Pulmonary artery endothelial cell (primary cell): ENCODE data around the gene PPP1CB. TPM values are rescaled to one million over a fixed set of nuclear protein-coding genes. Genes with fewer than 3 reads are reported as not detected.
"Not testable (repeated sequence)": the region's sequence is repeated elsewhere in the genome, so short reads cannot be mapped to it uniquely, and the experiment has no call there.

Experiments used
- DNase-seq: peaks from one replicate; pipeline ENCODE4 v3.0.0-alpha.2; 2011; ENCODE audit warnings: low read depth, low spot score
- total RNA-seq: library from RNA; depleted of rRNA; stranded (reverse); fragments of >200 nt; gene quantifications from 2 replicates; pipeline ENCODE4 v1.2.3, GENCODE V29; 2014

PPP1CB gene
- total RNA-seq, 1 donor from 2014 or later, result 169 TPM

GRCh38 chr2:28778392-28778791 is 26.8 kb downstream of the PPP1CB start:
- no peak for DNase-seq

DNA sequence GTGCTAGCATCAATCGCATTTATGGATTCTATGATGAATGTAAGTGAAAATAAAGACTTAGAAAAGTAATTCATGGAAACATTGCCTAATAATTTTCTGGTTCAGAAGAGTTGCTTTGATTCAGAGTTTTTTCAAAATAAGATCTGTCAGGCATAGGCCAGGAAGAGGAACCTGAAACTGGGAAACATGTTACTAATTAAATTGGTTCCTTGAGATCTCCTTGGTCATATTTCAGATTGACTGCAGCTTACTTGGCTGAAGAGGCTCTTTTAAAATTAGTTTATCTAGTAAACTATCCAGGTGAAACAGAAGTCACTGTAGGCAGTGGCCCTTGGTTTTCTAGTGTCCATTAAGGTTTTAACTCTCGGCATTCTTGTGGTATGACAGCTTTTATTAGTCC is 27.4 kb downstream of the PPP1CB start:
- DNase-seq, result no peak

GRCh38 chr2:28780496-28780895 is 28.9 kb downstream of the PPP1CB start:
- no peak for DNase-seq

DNA sequence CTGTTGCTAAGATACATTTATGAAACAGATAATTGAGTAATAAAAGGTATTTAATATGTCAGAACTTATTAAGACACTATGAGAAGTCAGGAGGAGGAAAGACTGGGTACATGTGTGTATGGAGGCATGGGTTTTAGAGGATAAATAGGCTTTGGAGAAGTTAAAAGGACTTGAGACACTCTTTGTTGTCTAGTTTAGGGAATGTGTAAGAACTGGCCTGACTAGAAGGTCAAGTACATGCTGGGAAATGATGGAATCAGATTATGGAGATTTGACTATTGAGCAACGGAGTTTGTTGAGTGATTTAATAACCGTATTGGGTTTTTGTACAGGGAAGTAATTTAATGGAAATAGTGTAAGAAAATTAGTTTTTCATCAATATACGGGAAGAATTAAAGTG is 30.8 kb downstream of the PPP1CB start:
- no peak for DNase-seq

DNA sequence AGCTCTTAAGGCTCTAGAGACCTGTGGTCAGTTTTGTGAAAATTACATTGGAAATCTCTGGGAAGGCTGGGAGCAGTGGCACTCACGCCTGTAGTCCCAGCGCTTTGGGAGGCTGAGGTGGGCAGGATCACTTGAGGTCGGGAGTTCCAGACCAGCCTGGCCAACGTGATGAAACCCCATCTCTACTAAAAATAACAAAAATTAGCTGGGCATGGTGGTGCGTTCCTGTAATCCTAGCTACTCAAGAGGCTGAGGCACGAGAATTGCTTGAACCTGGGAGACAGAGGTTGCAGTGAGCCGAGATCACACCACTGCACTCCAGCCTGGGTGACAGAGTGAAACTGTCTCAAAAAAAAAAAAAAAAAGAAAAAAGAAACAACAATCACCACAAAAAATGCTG is 32.9 kb downstream of the PPP1CB start:
- DNase-seq, result not testable (repeated sequence)

GRCh38 chr2:28796620-28797019 is 45.0 kb downstream of the PPP1CB start:
- no peak for DNase-seq

GRCh38 chr2:28801726-28802125 is 50.1 kb downstream of the PPP1CB start:
- DNase-seq, result no peak

- DNase-seq, result no peak
These were observed 51.4 kb downstream of the PPP1CB start for GRCh38 chr2:28802975-28803429.

DNA sequence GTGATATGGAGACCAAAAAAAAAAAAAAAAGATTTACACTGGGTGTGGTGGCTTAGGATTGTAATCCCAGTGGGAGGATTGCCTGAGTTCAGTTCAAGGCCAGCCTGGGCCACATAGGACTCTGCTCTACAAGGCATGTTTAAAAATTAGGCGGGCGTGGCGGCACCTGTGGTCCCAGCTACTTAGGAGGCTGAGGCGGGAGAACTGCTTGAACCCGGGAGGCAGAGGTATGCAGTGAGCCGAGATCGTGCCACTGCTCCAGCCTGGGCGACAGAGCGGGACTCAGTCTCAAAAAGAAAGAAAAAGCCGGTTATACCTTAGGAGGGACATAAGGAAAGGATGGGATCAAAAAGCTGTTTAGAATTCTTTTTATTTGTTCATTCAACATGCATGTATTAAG is 58.3 kb downstream of the PPP1CB start:
- no peak for DNase-seq

- DNase-seq, result no peak
These were observed 59.0 kb downstream of the PPP1CB start, which contains the start of gene SPDYA for GRCh38 chr2:28810384-28811285. Gene SPDYA, plus strand, starts transcription at chr2:28810834. Its CDS starts 5,181 bp downstream, at chr2:28816015.

GRCh38 chr2:28818053-28818452 is 66.4 kb downstream of the PPP1CB start:
- DNase-seq, result no peak

DNA sequence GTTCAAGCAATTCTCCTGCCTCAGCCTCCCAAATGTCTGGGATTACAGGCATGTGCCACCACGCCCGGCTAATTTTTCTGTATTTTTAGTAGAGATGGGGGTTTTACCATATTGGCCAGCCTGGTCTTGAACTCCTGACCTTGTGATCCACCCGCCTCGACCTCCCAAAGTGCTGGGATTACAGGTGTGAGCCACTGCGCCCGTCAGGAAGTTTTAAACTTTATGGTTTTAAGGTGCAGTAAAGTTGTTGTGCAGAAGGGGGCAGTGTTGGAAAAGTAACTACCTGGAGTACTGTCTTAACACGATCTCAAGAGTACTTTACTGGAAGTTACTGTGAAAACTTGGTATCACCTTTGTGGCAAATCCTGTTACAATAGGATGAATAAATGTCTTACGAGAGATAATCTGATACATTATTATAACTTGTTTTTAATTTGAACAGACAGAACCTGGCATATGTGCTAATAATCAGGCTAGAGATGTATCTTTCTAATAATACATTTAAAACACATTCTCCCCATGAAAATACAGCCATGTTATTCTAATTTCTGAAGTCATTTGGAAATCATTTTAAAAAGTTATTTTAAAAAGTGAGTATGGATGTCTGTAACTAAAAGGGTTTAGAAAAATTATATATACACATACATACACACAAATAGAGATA is 69.8 kb downstream of the PPP1CB start:
- no peak for DNase-seq

- DNase-seq, result no peak
These were observed 70.4 kb downstream of the PPP1CB start for GRCh38 chr2:28822036-28822435.

GRCh38 chr2:28824207-28824606 is 72.6 kb downstream of the PPP1CB start:
- DNase-seq, result no peak

DNA sequence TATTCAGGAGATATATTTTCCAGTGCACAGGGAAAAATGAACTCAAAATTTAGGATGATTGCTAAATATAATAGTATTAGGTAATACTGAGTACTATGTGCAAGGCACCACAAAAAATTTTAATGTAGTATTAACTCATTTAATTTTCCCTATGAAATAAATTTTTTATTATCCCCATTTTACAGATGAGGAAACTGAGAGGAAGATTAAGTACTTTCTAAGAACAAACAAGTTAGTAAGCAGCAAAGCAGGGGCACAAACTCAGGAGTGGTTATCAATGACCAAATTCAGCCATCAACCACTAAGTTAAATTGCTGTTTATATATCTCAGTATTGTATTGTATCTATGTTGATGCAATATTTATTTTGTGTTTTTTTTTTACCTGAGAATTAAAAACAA is 73.2 kb downstream of the PPP1CB start:
- no peak for DNase-seq

GRCh38 chr2:28828382-28828781 is 76.8 kb downstream of the PPP1CB start:
- DNase-seq, result no peak

DNA sequence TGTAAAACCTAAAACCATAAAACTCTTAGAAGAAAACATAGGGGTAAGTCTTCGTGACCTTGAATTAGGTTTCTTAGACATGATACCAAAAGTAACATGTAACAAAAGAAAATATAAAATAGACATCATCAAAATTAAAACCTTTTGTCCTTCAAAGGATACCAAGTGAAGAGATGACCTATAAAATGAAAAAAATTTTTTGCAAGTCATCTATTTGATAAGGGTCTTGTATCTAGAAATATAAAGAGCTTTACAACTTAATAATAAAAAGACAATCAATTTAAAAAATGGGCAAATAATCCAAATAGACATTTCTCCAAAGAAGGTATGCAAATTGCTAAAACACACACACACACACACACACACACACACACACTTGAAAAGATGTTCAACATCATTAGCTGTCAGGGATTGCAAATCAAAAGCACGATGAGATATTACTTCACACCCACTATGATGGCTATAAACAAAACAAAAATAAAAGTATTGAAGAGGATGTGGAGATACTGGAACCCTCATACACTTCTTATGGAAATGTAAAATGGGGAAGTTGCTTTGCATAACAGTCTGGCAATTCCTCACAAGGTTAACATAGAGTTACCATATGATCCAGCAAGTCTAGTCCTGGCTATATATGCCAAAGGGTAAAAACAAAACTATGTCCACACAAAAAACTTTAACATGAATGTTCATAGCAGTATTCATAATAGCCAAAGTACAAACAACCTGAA is 82.3 kb downstream of the PPP1CB start:
- no peak for DNase-seq

- DNase-seq, result no peak
These were observed 84.2 kb downstream of the PPP1CB start for GRCh38 chr2:28835781-28836180.

DNA sequence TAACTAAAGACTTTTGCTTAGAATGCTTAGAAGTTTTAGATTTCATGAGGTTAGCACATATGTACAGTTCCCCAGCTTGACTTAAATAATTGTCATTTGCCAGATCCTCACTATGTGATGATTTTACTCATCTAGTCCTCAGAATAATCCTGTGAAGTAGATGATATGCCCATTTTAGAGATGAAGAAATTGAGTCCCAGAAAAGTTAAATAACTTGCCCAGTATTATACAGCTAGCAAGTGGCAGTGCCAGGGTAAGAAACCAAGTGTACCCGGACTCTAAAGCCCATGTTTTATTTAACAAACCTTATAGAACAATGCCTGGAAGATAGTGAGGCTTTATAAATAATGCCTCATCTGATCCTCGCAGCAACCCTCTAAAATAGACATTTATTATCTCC is 87.3 kb downstream of the PPP1CB start:
- DNase-seq, result no peak

GRCh38 chr2:28842042-28842441 is 90.4 kb downstream of the PPP1CB start:
- no peak for DNase-seq
